Heart right ventricle (tissue), 16 donors: ENCODE results near the gene DTNB. TPM values are rescaled to one million over a fixed set of nuclear protein-coding genes. Genes with fewer than 3 reads are reported as not detected.
"Not testable (repeated sequence)": the region's sequence is repeated elsewhere in the genome, so short reads cannot be mapped to it uniquely, and the experiment has no call there.

Source experiments
- ATAC-seq, 8 donors: fragments of 200-7000 bp; cut with Tn5 transposase; one replicate each; pipeline ENCODE4 v1.9.1; 2020; ENCODE audit warnings: mild to moderate bottlenecking in 8 of 8, moderate library complexity in 8 of 8, moderate number of reproducible peaks in 1 of 8
- DNase-seq, 2 donors: peaks; one replicate each; pipeline ENCODE4 v3.0.0-alpha.2; 2020
- H3K27ac ChIP-seq, 10 donors: fragments of 200-600 bp; sonication (generic) in 2 of 10; one replicate each; pipeline versions ENCODE4 v1.5.0 to v1.8.0; 2020 to 2022; ENCODE audit warnings: mild to moderate bottlenecking in 3 of 10
- H3K27me3 ChIP-seq, 7 donors: fragments of 200-600 bp; one replicate each; pipeline ENCODE4 v1.8.0; 2021 to 2022; ENCODE audit warnings: mild to moderate bottlenecking in 2 of 7
- H3K36me3 ChIP-seq, 9 donors: fragments of 200-600 bp; sonication (generic) in 1 of 9; one replicate each; pipeline versions ENCODE4 v1.5.0 to v1.8.0; 2020 to 2022; ENCODE audit warnings: mild to moderate bottlenecking in 2 of 9
- H3K4me1 ChIP-seq, 9 donors: fragments of 200-600 bp; sonication (generic) in 1 of 9; one replicate each; pipeline versions ENCODE4 v1.5.0 to v1.8.0; 2020 to 2022; ENCODE audit warnings: mild to moderate bottlenecking in 4 of 9
- H3K4me3 ChIP-seq, 10 donors: fragments of 200-600 bp; sonication (generic) in 2 of 10; one replicate each; pipeline versions ENCODE4 v1.5.0 to v1.8.0; 2020 to 2022; ENCODE audit warnings: mild to moderate bottlenecking in 7 of 10, moderate library complexity in 2 of 10
- H3K9me3 ChIP-seq, 11 donors: fragments of 200-600 bp in 10 of 11; sonication (generic) in 2 of 11; one replicate each; pipeline versions ENCODE4 v1.5.0 to v1.8.0; 2013 to 2022; ENCODE audit warnings: mild to moderate bottlenecking in 2 of 11, control low read depth in 1 of 11, moderate library complexity in 1 of 11
- CTCF ChIP-seq, 9 donors: fragments of 200-600 bp; sonication (generic) in 2 of 9; IDR thresholded peaks; one replicate each; pipeline versions ENCODE4 v1.5.0 to v1.8.0; 2021 to 2022; ENCODE audit warnings: antibody characterized with exemption in 9 of 9, mild to moderate bottlenecking in 5 of 9, moderate library complexity in 1 of 9
- WGBS, 2 donors: extraction: QIAGEN DNeasy Blood & Tissue Kit; methylation state at CpG; one replicate each; pipeline ENCODE4 v1.1.7; 2013; ENCODE audit warnings: inconsistent platforms in 1 of 2; 5-methylcytosine and 5-hydroxymethylcytosine counted together
- intact Hi-C, 10 donors: fragments of 100-400 bp; cut with DNase I; formaldehyde crosslinking; loops; one replicate each; pipeline versions ENCODE4 v1.11.1 to v1.14.2; 2022
- polyA plus RNA-seq, 2 donors: library from polyadenylated mRNA; stranded (reverse); fragments of 200-250 nt; gene quantifications; one replicate each; pipeline ENCODE4 v1.2.3, GENCODE V29; 2013
- total RNA-seq, 10 donors: library from RNA; stranded (reverse); fragmentation: NEBNext Ultra II Directional in 3 of 10; extraction: Animal tissue kit (Norgen Biotek cat#: 25700) in 3 of 10; gene quantifications; one replicate each; pipeline versions ENCODE4 v1.2.1 to v1.2.4, GENCODE V29; 2021 to 2023
- donor health status: Arrhythmogenic right ventricular cardiomyopathy.
- donor health status: ischemic (EF 13 %, LVEDD 7.1; RV severe dilation, severe dysfunction).
- donor health status: healthy with polysubstance abuse.
- donor health status: DM: no; HTN: yes; CAD: no.
- donor health status: DM: no; HTN: no; CAD: no.
- donor health status: ischemic (EF 25% LVEDD 6.9; RV normal size, moderate dysfunction).
- donor health status: ischemic (EF 25% LVEDD 5.7; RV mildly dilated, moderate dysfunction).
- donor health status: healthy.
- donor health status: DM: yes; HTN: yes; CAD: no.
- donor health status: Ischemic cardiomyopathy.
- donor health status: ischemic (EF 35%, LVEDD 5.7; RV mildly dilated, moderate dysfunction).
- donor health status: nonischemic (EF 11% LVEDD 7.7; RV severe dilation, severe dysfunction).
- donor health status: DM: yes; HTN: yes; CAD: no.
- donor health status: PGD.
- donor health status: ischemic (EF 29% LVEDD 5.4; RV normal size, mild dysfunction).
- donor health status: nonischemic (EF 23%, LVEDD 6.1; RV moderate dilation, normal function).

Gene DTNB
- total and polyA plus RNA-seq, 12 donors: 2.8 to 11.3 (median 7.8) TPM

- no peaks in the 10 kb centered on the region for H3K27me3 ChIP-seq
These were observed 1.8 kb downstream of the DTNB start for GRCh38 chr2:25671622-25672021.

GRCh38 chr2:25669520-25669919 is 3.9 kb downstream of the DTNB start:
- Histone ChIP-seq H3K4me3 (no peak overlapping the region), H3K9me3 (no peaks in the 10 kb centered on the region), H3K36me3 (no peaks in the 10 kb centered on the region), H3K27me3 (no peaks in the 10 kb centered on the region), H3K27ac (no peak overlapping the region), H3K4me1 (peaks cover 0 to 27% (median 18%) of the 10 kb centered on the region in 9 donors)
- WGBS, 2 donors: 95% methylated on average over 7 of the region's 7 CpGs
- no peak for ATAC-seq
- TF ChIP-seq CTCF (IDR thresholded peaks at IDR 0.05): no peak
- intact Hi-C loops: loop anchor here in 1 of 10 donors (10.0 kb wide), 1 partner anchor 65 kb away; no protein-coding TSS in a partner anchor
- DNase-seq: no peak

More at GRCh38 chr2:25671622-25672021, 1.8 kb downstream of the DTNB start:
- Histone ChIP-seq H3K36me3 (no peaks in the 10 kb centered on the region), H3K4me1 (peaks cover 0 to 21% (median 11%) of the 10 kb centered on the region in 9 donors), H3K4me3 (no peak overlapping the region), H3K27ac (no peak overlapping the region), H3K9me3 (no peaks in the 10 kb centered on the region)
- intact Hi-C loops: no loop called here
- no peak for DNase-seq
- no peak for ATAC-seq
- TF ChIP-seq CTCF (IDR thresholded peaks at IDR 0.05): no peak
- WGBS, 2 donors: 99 to 100% methylated on average over 2 of the region's 2 CpGs

GRCh38 chr2:25666218-25666617 is 7.2 kb downstream of the DTNB start:
- Histone ChIP-seq H3K9me3 (no peaks in the 10 kb centered on the region), H3K36me3 (no peaks in the 10 kb centered on the region), H3K27me3 (no peaks in the 10 kb centered on the region), H3K27ac (no peak overlapping the region), H3K4me1 (peaks cover 0 to 12% (median 7%) of the 10 kb centered on the region in 9 donors), H3K4me3 (no peak overlapping the region)
- DNase-seq (no peak), ATAC-seq (no peak)
- TF ChIP-seq CTCF (IDR thresholded peaks at IDR 0.05): no peak
- intact Hi-C loops: loop anchor here in 1 of 10 donors (10.0 kb wide), 1 partner anchor 61 kb away; no protein-coding TSS in a partner anchor

GRCh38 chr2:25665429-25665828 is 7.9 kb downstream of the DTNB start:
- H3K27ac ChIP-seq, H3K36me3 ChIP-seq, DNase-seq, H3K27me3 ChIP-seq, ATAC-seq, H3K4me3 ChIP-seq, H3K9me3 ChIP-seq: not testable (repeated sequence)
- intact Hi-C loops: loop anchor here in 5 of 10 donors (2.0 to 10.0 kb wide), 2 partner anchors 59 to 61 kb away; no protein-coding TSS in a partner anchor
- peaks cover 0 to 12% (median 7%) of the 10 kb centered on the region in 9 donors for H3K4me1 ChIP-seq
- WGBS, 2 donors: 76 to 80% methylated on average over 3 of the region's 3 CpGs

GRCh38 chr2:25664965-25665307 is 8.4 kb downstream of the DTNB start:
- DNase-seq (no peak), ATAC-seq (no peak)
- no peaks in the 10 kb centered on the region for H3K36me3 ChIP-seq
- intact Hi-C loops: loop anchor here in 7 of 10 donors (1.0 to 10.0 kb wide), 4 partner anchors 58 to 60 kb away; no protein-coding TSS in a partner anchor
- no peak overlapping the region for H3K27ac ChIP-seq
- no peaks in the 10 kb centered on the region for H3K9me3 ChIP-seq
- no peak overlapping the region for H3K4me3 ChIP-seq
- peaks cover 0 to 12% (median 7%) of the 10 kb centered on the region in 9 donors for H3K4me1 ChIP-seq
- 46 to 55% methylated on average over 4 of the region's 4 CpGs for WGBS, 2 donors
- H3K27me3 ChIP-seq: no peaks in the 10 kb centered on the region
- no peak for TF ChIP-seq CTCF (IDR thresholded peaks at IDR 0.05)
